Measurements from ENCODE around the gene PDE11A. TPM values are rescaled to one million over a fixed set of nuclear protein-coding genes. Genes with fewer than 3 reads are reported as not detected.

The PDE11A gene
- total RNA-seq, 1 donor from 2014 or later = 25.6 TPM

GRCh38 chr2:177882501-177882900 is 190.1 kb downstream of the PDE11A start:
- no peak for TF ChIP-seq CTCF (IDR thresholded peaks at IDR 0.05; ENCODE audit: unreplicated experiment)
- no peak for DNase-seq (ENCODE audit: low spot score in 2 of 2, unreplicated experiment in 2 of 2)
- Mint-ChIP-seq H3K36me3 (no peaks in the 10 kb centered on the region), H3K9me3 (peaks cover 10% of the 10 kb centered on the region), H3K27ac (no peak overlapping the region), H3K27me3 (ENCODE audit: low read depth) (no peaks in the 10 kb centered on the region), H3K4me1 (peaks cover 10% of the 10 kb centered on the region), H3K4me3 (no peak overlapping the region)

GRCh38 chr2:177881921-177882320 is 190.7 kb downstream of the PDE11A start:
- Mint-ChIP-seq H3K36me3 (no peaks in the 10 kb centered on the region), H3K27me3 (ENCODE audit: low read depth) (no peaks in the 10 kb centered on the region)

GRCh38 chr2:177881008-177881747 is 191.4 kb downstream of the PDE11A start:
- Mint-ChIP-seq H3K36me3 (no peaks in the 10 kb centered on the region), H3K27ac (no peak overlapping the region), H3K9me3 (peaks cover 10% of the 10 kb centered on the region), H3K4me1 (peaks cover 8% of the 10 kb centered on the region), H3K27me3 (ENCODE audit: low read depth) (no peaks in the 10 kb centered on the region), H3K4me3 (no peak overlapping the region)
- no peak for TF ChIP-seq CTCF (IDR thresholded peaks at IDR 0.05; ENCODE audit: unreplicated experiment)
- DNase-seq (ENCODE audit: low spot score in 2 of 2, unreplicated experiment in 2 of 2) = no peak

More at GRCh38 chr2:177881921-177882320, 190.7 kb downstream of the PDE11A start:
- Mint-ChIP-seq H3K27ac (no peak overlapping the region), H3K9me3 (peaks cover 10% of the 10 kb centered on the region), H3K4me1 (peaks cover 10% of the 10 kb centered on the region), H3K4me3 (no peak overlapping the region)
- no peak for DNase-seq (ENCODE audit: low spot score in 2 of 2, unreplicated experiment in 2 of 2)
- TF ChIP-seq CTCF (IDR thresholded peaks at IDR 0.05; ENCODE audit: unreplicated experiment) = no peak

GRCh38 chr2:177880285-177880684 is 192.3 kb downstream of the PDE11A start:
- Mint-ChIP-seq H3K36me3 (no peaks in the 10 kb centered on the region), H3K27me3 (ENCODE audit: low read depth) (no peaks in the 10 kb centered on the region), H3K4me1 (no peaks in the 10 kb centered on the region), H3K9me3 (peaks cover 10% of the 10 kb centered on the region), H3K4me3 (no peak overlapping the region), H3K27ac (no peak overlapping the region)
- DNase-seq (ENCODE audit: low spot score in 2 of 2, unreplicated experiment in 2 of 2) = no peak
- no peak for TF ChIP-seq CTCF (IDR thresholded peaks at IDR 0.05; ENCODE audit: unreplicated experiment)

- no peaks in the 10 kb centered on the region for H3K36me3 Mint-ChIP-seq
- H3K4me3 Mint-ChIP-seq = no peak overlapping the region
- no peaks in the 10 kb centered on the region for H3K27me3 Mint-ChIP-seq (ENCODE audit: low read depth)
- no peak overlapping the region for H3K27ac Mint-ChIP-seq
- TF ChIP-seq CTCF (IDR thresholded peaks at IDR 0.05; ENCODE audit: unreplicated experiment) = no peak
- H3K4me1 Mint-ChIP-seq = no peaks in the 10 kb centered on the region
- H3K9me3 Mint-ChIP-seq = peaks cover 7% of the 10 kb centered on the region
- no peak for DNase-seq (ENCODE audit: low spot score in 2 of 2, unreplicated experiment in 2 of 2)
Observed at GRCh38 chr2:177876950-177877349, 195.6 kb downstream of the PDE11A start.
